NCI-H526 (cell line): ENCODE measurements around the gene SYP.

Source experiments
- DNase-seq, 2 experiments: peaks; one replicate each; lab custom pipeline; 2025; lab: John Stamatoyannopoulos, UW

The SYP gene

DNA sequence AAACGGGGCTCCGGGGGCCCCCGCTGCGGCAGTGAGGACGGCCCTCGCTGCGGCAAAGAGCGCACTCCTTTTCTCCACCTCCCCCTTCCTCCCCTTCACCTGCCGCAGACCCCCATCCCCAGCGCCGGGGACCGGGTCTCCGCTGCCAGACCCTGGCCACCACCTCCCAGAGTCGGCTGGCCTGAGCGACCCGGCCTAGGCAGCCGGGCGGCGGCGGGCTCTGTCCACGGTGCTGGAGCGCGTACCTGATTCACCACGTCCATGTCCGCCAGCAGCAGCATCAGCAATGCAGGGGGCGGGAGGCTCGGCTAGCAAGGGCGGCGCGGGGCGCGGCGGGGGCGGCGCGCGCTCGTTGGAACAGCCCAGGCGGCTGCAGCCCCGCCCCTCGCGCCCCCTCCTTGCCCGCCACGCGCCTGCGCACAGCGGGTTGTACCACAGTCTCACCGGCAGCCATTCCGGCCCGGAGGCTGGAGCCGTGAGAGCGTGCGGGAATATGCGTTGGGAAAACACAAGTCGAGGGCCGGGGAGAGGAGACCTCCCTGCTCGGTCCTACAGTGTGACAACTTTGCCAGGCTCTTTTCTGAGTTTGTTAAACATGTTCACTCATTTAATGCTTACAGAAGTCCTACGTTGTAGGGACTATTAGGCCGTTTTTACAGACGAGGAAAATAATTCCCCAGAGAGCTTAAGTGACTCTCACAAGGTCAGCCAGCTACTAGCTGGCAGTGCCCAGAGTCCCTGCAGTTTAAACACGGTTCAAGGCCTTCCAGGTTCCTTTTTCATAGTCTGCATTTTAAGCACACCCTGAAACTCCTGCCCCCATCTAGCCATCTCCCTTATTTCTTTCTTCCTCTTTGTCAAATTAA, at the start of gene SYP:
Gene SYP, minus strand, starts transcription at position 288 of the 866 bp plus-strand sequence. Its CDS starts 7 bp downstream, at position 281.
- peak; percentile 56 to 91 for DNase-seq

DNA sequence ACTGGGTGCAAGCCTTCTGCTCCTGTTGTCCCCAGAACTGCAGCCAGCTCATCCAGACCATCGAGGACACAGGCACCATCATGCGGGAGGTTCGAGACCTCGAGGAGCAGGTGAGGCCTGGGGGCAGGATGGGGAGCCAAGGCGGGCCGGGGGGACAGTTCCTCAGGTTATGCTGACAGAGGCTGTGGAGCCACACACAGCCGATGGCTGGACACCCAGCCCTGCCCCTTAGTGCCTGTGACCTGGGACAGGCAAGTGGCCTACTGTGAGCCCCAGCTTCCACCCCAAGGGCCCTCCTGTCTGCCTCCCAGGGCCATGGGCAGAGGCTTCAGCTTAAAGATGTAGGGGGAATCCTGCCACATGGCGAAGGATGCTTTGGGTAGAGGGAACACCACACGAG, 49.6 kb upstream of the SYP start:
- no peak for DNase-seq

- no peak for DNase-seq
Measured at GRCh38 chrX:49249071-49249470, 49.1 kb upstream of the SYP start.

DNA sequence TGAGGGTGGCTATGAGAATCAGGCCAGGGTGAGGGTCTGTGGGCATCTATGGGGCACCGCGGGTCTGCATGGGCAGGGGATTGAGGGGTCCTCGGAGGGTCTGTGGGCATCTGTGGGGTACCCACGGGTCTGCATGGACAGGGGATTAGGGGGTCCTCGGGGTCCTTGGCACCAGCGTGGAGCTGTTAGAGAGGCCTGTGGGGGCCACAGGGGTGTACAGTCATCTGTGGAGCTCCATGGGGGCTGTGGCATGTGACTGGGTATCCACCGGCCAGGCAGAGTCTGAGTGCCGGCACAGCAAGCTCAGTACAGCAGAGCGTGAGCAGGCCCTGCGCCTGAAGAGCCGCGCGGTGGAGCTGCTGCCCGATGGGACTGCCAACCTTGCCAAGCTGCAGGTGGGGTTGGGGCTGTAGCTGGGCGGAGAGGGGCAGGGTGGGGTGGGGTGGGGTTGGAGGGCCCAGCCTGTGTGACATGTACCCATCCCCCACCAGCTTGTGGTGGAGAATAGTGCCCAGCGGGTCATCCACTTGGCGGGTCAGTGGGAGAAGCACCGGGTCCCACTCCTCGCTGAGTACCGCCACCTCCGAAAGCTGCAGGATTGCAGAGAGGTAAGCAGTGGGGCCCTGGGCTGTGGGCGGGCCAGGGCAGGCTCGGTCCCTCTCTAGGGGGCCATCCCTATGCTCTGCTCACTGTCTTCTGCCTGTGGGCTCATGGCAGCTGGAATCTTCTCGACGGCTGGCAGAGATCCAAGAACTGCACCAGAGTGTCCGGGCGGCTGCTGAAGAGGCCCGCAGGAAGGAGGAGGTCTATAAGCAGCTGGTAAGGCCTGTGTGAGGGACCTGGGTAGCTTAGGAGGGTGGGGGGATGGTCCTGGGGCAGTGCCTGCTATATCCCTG, 48.2 kb upstream of the SYP start:
- no peak for DNase-seq

- no peak for DNase-seq
Measured at GRCh38 chrX:49247346-49247745, 47.4 kb upstream of the SYP start.

DNA sequence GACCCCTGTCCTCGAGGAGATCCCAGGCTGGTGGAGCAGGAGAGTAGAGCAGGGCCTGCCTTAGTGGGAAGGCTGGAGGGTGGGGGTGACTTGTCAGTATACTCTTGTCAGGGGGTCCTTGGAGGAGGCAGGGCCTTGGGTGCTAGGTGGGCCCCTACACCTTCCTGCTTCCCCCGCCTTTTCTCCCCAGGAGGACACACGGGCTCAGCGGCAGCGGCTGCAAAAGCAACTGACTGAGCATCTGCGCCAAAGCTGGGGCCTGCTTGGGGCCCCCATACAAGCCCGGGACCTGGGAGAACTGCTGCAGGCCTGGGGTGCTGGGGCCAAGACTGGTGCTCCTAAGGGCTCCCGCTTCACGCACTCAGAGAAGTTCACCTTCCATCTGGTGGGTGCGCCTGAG, 46.5 kb upstream of the SYP start:
- no peak for DNase-seq

DNA sequence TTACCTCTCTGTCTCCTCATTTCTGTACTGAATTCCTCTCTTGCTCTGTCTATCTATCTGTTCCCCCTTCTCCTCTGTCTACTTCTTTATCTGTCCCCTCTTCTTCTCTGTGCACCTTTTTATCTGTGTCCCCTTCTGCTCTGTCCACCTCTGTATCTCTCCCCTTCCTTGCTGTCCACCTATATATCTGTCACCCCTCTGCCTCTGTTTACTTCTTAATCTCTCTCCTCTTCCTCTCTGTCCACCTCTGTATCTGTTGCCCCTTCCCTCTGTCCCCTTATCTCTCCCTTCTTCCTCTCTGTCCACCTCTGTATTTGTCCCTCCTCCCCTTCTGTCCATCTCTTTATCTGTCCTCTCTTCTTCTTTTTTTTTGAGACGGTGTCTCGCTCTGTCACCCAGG, 44.2 kb upstream of the SYP start:
- DNase-seq: no peak

GRCh38 chrX:49243166-49243565, 43.2 kb upstream of the SYP start:
- DNase-seq: no peak

DNA sequence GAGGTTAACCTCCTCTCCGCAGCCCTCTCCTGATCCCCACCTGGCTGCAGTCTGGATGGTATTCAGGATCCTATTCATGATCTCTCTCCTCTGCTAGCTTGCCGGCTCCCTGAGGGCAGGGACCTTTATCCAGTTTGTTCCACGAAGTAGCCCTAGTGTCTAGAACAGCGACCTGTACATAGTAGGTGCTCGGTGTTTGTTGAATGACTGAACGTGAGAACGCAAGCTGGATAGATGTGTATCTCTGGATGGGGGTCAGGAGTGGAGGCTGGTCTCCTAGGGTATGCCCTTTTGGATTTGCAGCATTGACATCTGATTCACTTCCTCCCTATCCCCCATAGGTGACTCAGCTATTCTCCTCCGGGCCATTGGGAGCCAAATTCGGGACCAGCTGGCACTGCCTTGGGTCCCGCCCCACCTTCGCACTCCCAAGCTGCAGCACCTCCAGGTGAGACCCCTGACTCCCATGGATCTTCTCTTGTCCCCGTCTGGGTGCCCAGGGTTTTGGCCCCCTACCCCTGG, 42.6 kb upstream of the SYP start:
- DNase-seq: no peak

- no peak for DNase-seq
Measured at GRCh38 chrX:49238735-49239134, 38.7 kb upstream of the SYP start.

DNA sequence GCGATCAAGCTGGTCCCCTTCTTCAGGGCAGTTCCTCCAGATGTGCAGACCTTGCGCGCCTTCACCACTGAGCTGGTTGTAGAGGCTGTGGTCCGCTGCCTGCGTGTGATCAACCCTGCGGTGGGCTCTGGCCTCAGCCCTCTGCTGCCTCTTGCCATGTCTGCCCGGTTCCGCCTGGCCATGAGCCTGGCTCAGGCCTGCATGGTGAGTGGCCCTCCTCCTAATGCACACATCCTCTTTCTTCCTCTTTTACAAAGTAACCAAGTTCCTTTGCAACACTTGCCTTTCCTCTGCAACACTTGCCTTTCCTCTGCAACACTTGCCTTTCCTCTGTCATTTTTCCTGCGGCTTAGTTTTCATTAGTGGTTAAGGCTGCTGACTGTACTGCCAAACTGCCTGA, 37.1 kb upstream of the SYP start:
- no peak for DNase-seq

GRCh38 chrX:49233887-49234555, 34.0 kb upstream of the SYP start:
- no peak for DNase-seq

DNA sequence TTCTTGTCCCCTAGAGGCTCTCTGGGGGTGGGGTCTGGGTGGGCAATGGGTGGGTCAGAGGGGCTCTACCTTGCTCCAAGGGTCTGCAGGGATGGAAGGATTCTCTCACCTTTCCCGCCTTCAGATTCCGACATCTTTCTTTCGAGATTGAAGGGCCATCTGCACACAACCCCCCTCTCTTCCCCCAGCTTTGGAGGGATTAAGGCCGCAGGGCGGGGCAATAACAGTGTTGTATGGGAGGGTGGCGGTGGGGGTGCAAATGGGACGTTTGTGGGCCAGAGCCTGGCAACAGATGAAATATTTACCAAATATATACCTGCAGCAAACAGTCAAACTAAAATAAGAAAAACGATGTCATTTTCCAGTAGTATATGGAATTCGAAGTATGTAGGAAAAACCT, 33.2 kb upstream of the SYP start, which contains the start of gene CACNA1F:
Gene CACNA1F, minus strand, starts transcription at position 165 of the 400 bp plus-strand sequence. Its CDS starts 31 bp downstream, at position 134.
- DNase-seq: no peak

- DNase-seq: no peak
Measured at GRCh38 chrX:49232525-49232924, 32.5 kb upstream of the SYP start.

DNA sequence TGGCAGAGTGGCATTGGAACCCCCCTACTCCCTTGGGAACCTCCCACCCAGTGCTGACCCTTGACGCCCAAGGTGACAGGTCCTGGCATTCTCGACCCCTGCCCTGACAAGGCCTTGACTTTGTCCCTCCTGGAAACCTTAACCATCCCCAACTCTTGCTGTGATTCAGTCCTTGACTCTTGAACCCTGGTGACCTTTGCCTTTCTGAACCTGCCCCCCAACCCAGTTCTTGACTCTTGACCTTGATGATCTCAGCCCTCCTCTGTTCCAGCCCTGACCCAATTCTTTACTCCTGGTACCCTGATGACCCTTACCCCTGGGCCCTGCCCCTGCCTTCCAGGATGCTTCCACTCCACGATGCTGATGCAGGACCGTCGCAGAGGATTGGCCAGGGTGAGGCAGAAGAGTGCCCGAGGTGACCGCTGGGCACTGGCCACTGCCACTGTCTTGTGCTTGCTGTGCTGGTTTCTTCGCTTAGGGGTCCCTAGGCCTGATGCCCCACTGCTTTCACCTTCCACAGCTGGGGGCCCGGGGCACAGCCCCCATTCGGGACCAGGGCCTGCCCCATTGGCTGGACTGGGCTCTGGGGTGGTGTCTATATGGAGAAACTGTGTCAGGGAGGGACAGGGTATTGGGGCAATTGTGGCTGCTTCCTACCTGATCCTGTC, 31.5 kb upstream of the SYP start:
- DNase-seq: no peak

DNA sequence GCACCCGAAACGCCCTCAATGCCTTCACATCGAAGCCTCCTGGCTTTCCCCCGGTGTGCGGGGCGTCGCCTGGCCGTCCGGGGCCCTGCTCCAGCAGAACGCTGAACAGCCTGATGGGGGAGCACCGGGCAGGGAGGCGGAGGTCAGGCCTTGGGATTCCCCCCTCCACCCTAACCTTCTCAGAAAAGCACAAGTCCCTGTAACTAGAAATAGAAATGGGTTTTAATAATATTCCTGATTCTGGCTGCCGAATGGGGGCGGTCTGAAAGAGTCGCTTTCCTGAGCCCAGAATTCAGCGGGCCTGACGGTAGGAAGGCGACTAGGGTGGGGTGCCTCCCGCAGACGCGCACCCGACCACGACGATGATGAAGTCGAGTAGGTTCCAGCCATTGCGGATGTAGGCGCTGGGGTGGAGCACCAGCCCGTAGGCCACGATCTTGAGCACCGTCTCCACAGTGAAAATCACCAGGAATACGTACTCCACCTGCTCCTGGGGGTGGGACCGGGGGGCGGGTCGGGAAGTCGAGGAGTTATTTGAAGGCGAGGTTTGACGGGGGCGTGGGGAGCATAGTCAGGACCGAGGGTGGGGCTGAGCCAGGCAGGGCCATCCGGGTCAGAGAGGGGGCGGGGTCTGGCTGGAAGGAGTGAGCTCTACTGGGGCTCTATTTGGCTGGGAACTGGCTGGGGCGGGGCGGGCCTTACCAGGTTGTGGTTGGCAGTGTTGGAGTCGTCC, 30.7 kb upstream of the SYP start:
- DNase-seq: peak in 1 of 2 experiments; percentile 57

GRCh38 chrX:49228185-49228584, 28.2 kb upstream of the SYP start:
- DNase-seq: no peak

GRCh38 chrX:49227726-49228125, 27.7 kb upstream of the SYP start:
- DNase-seq: no peak

GRCh38 chrX:49226946-49227345, 27.0 kb upstream of the SYP start:
- DNase-seq: no peak

GRCh38 chrX:49225858-49226257, 25.9 kb upstream of the SYP start:
- no peak for DNase-seq

GRCh38 chrX:49221868-49222267, 21.9 kb upstream of the SYP start:
- no peak for DNase-seq
